ENCODE data around the gene TRPV2.

DNA sequence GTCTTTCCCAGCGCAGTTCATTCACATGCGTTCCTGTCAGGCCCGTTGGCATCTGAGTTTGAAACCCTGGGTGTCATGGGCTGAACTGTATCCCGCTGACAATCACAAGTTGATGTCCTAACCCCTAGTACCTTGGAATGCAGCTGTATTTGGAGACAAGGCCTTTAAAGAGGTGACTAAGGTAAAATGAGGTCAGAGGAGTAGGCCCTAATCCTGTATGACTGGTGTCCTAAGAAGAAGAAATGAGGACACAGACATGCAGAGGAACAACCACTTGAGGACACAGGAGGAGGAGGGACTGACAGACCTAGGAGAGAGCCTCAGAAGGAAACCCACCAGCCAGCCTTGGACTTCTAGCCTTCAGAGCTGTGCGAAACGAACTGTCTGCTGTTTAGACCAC, 33.1 kb downstream of the TRPV2 start:
- no peak for TF ChIP-seq SUZ12 (IDR thresholded peaks at IDR 0.05; ENCODE audit: extremely low read depth, insufficient read depth, insufficient read length)
- TF ChIP-seq YY1 (IDR thresholded peaks at IDR 0.05; ENCODE audit: insufficient read depth, insufficient read length), result no peak

All from NT2/D1 (cell line).